Panc1 (cell line): ENCODE results near the gene LAMB1.

ENCODE experiments used
- CTCF ChIP-seq: fragments of 450-650 bp; IDR thresholded peaks from 2 replicates; pipeline ENCODE4 v1.5.1; 2017; ENCODE audit warnings: mild to moderate bottlenecking
- REST ChIP-seq, 2 experiments: IDR thresholded peaks; 2 replicates each; pipeline ENCODE4 v1.6.1; 2011 to 2012; ENCODE audit warnings: low read depth in 2 of 2, control low read depth in 1 of 2, low read length in 1 of 2, mild to moderate bottlenecking in 1 of 2, moderate library complexity in 1 of 2; ENCODE audit not compliant: insufficient read depth in 1 of 2

- no peak for TF ChIP-seq CTCF
- TF ChIP-seq REST (IDR thresholded peaks at IDR 0.05; ENCODE audit: insufficient read depth in 1 of 2, low read depth in 2 of 2, low read length in 1 of 2) = peak in 1 of 2 experiments; percentile 46; a peak in 1 of 4 replicates
Measured at GRCh38 chr7:108014747-108015682, 12.1 kb upstream of the LAMB1 start.
